Measurements from ENCODE around the gene USP34.
"Not testable (repeated sequence)": the region's sequence is repeated elsewhere in the genome, so short reads cannot be mapped to it uniquely, and the experiment has no call there.

The USP34 gene

GRCh38 chr2:61405813-61406212 is 65.1 kb downstream of the USP34 start:
- TF ChIP-seq CTCF (IDR thresholded peaks at IDR 0.05; ENCODE audit: extremely low read depth, insufficient read depth, missing control alignments), result no peak
- in situ Hi-C loops (cut with MboI; ENCODE audit: low pct_unique_long_range_greater_than_20kb, low sequenced_read_pairs, unreplicated experiment), result no loop called here
- no peak for DNase-seq (ENCODE audit: low spot score)

- DNase-seq (ENCODE audit: low spot score), result no peak
- in situ Hi-C loops (cut with MboI; ENCODE audit: low pct_unique_long_range_greater_than_20kb, low sequenced_read_pairs, unreplicated experiment), result no loop called here
- no peak for TF ChIP-seq CTCF (IDR thresholded peaks at IDR 0.05; ENCODE audit: extremely low read depth, insufficient read depth, missing control alignments)
Measured at GRCh38 chr2:61404438-61404837, 66.4 kb downstream of the USP34 start.

- TF ChIP-seq CTCF (IDR thresholded peaks at IDR 0.05; ENCODE audit: extremely low read depth, insufficient read depth, missing control alignments), result no peak
- in situ Hi-C loops (cut with MboI; ENCODE audit: low pct_unique_long_range_greater_than_20kb, low sequenced_read_pairs, unreplicated experiment), result no loop called here
- DNase-seq (ENCODE audit: low spot score), result no peak
Measured at GRCh38 chr2:61398413-61398812, 72.5 kb downstream of the USP34 start.

- DNase-seq (ENCODE audit: low spot score), result no peak
- TF ChIP-seq CTCF (IDR thresholded peaks at IDR 0.05; ENCODE audit: extremely low read depth, insufficient read depth, missing control alignments), result no peak
- in situ Hi-C loops (cut with MboI; ENCODE audit: low pct_unique_long_range_greater_than_20kb, low sequenced_read_pairs, unreplicated experiment), result no loop called here
Measured at GRCh38 chr2:61396005-61396404, 74.9 kb downstream of the USP34 start.

GRCh38 chr2:61387588-61387987 is 83.3 kb downstream of the USP34 start:
- DNase-seq (ENCODE audit: low spot score); in situ Hi-C loops (cut with MboI; ENCODE audit: low pct_unique_long_range_greater_than_20kb, low sequenced_read_pairs, unreplicated experiment): not testable (repeated sequence)

GRCh38 chr2:61380882-61381197 is 90.0 kb downstream of the USP34 start:
- DNase-seq (ENCODE audit: low spot score); in situ Hi-C loops (cut with MboI; ENCODE audit: low pct_unique_long_range_greater_than_20kb, low sequenced_read_pairs, unreplicated experiment): not testable (repeated sequence)

- no peak for TF ChIP-seq CTCF (IDR thresholded peaks at IDR 0.05; ENCODE audit: extremely low read depth, insufficient read depth, missing control alignments)
- DNase-seq (ENCODE audit: low spot score), result no peak
- in situ Hi-C loops (cut with MboI; ENCODE audit: low pct_unique_long_range_greater_than_20kb, low sequenced_read_pairs, unreplicated experiment), result no loop called here
Measured at GRCh38 chr2:61380056-61380881, 90.6 kb downstream of the USP34 start.

- in situ Hi-C loops (cut with MboI; ENCODE audit: low pct_unique_long_range_greater_than_20kb, low sequenced_read_pairs, unreplicated experiment), result no loop called here
- DNase-seq (ENCODE audit: low spot score), result no peak
- TF ChIP-seq CTCF (IDR thresholded peaks at IDR 0.05; ENCODE audit: extremely low read depth, insufficient read depth, missing control alignments), result no peak
Measured at GRCh38 chr2:61379521-61379920, 91.4 kb downstream of the USP34 start.

Measured in GM13977 (cell line).